A204.1 (cell line): ENCODE results near the gene DDRGK1.
"Not testable (repeated sequence)": the region's sequence is repeated elsewhere in the genome, so short reads cannot be mapped to it uniquely, and the experiment has no call there.

ENCODE experiments used
- FAIRE-seq: peaks from 2 replicates; lab custom pipeline; 2012; peaks lifted over from hg19 to GRCh38; lab: Jason Lieb, UNC

Gene DDRGK1

GRCh38 chr20:3215359-3215917, 11.0 kb upstream of the DDRGK1 start:
- not testable (repeated sequence) for FAIRE-seq

DNA sequence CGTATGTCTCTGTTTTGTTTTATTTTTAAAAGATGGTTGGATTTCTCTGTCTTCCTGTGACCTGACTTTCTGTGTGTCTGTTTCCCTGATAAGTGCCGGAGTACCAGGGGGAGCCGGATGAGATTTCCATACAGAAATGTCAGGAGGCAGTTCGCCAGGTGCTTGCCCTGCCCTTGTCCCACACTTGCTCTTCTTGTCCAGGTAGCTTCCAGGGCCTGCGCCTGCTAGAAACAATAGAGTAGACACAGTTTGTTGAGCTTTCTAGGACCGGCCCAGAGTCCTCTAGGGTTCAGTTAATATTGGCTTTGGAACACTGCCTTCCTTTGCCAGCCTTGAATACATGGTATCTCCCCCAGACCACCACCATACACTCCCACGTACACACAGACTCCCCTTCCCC, 8.7 kb upstream of the DDRGK1 start:
- no peak for FAIRE-seq

- no peak for FAIRE-seq
Observed at GRCh38 chr20:3210346-3210745, 5.9 kb upstream of the DDRGK1 start.

- no peak for FAIRE-seq
Observed at GRCh38 chr20:3209946-3210317, 5.5 kb upstream of the DDRGK1 start.

DNA sequence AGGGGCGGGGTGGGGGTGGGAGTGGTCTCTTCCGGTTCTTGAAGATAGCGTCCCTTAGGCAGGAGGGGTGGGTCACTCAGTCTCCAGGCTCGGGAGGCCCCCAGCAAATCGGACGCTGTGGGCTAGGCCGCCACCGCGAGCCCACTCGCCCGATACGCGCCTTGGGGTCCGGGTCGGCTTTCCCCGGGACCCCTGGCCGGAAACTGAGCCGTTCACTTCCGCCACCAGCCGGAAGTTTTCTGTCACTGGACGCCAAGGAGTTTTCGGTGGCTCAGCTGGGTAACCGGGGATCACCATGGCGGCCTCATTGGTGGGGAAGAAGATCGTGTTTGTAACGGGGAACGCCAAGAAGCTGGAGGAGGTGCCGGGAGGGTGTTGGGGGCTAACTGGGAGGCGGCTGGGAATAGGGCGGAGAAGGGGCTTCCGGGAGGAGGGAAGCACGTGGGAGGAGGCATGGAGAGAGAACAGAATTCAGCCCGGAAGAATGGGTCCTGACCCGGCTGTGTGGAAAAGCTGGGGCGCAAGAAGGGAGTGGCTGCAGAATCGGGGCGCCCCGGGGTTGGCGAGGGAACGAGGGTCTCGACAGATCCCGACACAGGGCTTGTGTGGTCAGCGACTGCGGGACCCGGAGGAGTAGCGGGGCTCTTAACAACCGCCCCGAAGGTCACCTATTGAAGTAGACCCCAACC, 4.9 kb upstream of the DDRGK1 start, which contains the start of gene ITPA:
TSS of gene ITPA (plus strand) at position 242 of the 689 bp plus-strand sequence. CDS start at position 296, 54 bp downstream.
- no peak for FAIRE-seq

GRCh38 chr20:3208786-3209256, 4.3 kb upstream of the DDRGK1 start:
- no peak for FAIRE-seq

DNA sequence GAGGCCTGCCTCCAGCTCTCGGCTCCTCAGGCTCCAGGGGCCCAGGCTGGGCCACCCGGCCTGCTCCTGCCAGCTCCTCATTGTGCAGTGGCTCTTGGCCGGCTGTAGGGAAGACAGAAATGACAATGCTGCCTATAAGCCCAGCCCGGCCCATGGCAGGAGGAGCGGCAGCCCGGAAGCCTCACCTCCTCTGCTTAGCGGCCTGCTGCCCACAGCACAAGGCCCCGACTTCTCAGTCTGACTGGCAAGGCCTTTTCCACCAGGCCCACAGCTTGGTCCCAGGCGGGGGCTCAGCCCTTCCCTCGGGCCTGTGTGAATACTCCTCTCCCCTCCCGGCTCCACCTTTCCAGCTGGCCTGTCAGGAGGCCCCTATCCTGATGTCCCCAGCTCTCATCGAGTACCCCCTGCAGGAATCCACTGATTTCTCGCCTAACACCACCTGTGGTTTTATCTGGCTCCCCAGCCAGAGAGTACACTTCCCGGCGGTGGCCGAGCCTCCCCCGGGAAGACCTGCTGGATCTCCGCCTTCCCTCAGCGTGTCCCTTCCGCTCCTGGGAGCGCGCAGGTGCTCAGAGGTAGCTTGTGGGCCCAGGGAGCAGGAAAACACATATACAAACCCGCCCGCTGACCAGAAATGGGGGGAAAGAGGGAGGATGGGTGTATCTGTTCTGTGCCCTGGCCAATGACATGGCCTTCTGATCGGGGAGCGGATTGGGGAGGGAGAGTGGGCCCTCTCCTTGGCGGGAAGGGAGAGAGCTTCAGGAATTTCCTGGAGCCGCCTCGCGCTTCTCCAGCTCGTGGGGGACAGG, 963 bp downstream of the DDRGK1 start:
- no peak for FAIRE-seq

- FAIRE-seq, result no peak
Observed at GRCh38 chr20:3202965-3203314, 1.5 kb downstream of the DDRGK1 start.

DNA sequence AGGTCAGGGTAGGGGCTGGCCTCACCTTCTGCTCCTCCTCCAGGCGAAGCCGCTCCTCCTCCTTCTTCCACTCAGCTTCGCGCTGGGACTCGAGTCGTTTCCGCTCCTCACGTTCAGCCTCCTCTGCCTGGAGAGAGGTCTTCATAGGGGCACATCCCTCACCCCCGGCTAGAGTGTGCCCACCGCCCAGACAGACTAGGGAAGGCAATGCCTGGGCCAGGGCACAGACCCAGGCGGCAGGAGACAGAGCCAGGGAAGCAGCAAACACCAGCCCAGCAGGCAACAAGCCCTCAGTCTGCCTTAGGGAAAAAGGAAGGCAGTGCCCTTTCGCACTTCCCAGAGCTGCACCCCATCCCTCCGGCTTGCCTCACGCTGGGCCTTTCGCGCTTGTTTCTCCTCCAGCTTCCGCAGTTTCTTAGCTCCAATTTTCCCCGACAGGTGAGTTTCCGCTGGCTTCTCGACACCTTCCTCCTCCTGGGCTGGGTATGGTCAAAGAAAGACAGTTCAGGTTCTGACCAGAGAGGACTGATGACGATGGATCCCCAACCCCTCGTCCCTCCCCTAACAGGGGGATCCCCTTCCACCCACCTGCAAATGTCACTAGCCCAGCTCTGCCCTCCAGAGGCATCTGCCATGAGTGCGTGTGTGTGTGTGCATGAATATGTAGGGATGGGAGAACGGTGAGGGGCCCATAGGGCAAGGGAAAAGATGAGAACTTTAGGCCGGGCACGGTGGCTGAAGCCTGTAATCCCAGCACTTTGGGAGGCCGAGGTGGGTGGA, 4.3 kb downstream of the DDRGK1 start:
- FAIRE-seq, result no peak

DNA sequence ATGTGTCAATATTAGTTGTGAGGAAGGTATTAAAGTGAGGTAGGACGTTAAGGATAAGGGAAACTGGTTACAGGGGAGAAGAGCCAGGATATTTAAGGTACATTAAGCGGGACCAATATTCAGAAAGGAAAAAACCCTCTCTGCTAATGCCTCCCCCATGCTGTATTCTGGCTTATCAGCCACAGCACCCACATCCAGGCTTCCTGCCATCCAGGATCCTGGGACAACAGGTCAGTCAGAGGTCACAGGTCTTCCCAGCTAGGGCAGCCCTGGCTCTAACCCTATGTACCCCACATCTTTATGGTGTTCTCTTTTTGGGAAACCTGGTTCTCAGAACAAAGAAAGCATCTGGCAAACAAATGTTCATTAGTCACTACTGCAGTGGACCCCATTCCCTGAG, 5.3 kb downstream of the DDRGK1 start:
- no peak for FAIRE-seq

DNA sequence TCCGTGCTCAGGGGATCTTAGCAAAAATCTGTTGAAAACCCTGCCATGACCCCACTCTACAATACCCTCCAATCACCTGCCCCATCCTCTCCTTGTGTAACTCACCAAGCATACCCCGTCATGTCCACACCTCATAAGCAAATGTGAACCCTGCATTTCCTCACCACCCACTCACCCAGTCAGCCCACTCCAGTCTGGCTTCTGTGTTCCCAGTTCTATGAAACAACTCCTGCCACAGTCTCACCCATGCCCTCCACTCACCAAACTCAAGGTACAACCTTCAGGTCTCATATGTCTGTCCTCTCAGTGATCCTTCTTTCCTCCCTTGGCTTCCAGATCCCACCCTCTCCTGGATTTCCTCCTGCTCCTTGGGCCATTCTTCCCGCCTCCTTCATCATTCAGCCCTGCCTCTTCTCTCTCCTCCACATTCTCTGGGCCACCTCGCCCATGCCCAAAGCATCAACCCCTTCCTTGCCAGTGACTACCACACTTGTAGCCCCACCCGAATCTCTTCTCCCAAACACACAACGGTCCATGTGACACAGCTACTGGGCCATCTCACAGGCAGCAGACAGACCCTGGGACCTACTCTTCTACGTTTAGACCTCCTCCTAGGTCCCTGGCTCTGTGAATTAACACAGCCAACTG, 8.8 kb downstream of the DDRGK1 start:
- no peak for FAIRE-seq

DNA sequence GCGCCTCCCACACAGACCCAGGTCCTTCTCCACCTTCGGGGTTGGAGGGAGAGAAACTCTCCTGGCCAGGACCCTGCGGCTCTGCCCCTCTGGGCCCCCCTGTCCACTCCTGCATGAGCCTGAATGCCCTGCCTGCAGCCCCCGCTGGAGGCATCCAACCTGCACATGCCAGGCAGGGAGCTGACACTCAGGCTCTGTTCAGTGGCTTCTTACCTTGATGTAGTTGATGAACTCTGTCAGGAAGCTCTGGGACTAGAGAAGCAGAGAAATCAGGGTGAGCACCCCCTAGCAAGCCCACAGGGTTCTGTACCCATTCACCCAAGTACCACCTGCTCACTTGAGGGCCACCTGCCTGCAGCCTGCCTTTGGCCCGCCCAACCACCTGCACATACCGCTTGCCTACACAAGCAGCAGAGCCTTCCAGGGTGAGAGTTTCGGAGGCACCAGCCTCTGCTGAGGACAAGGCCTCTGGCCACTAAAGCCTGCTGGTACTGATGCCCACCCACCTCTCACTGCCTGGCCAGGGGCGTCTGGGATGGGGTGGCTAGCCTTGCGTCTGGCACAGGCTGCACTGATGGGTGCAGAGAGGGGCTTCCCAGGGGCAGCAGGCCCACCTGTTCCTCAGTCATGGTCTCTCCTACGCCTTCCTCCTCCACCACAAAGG, 9.7 kb downstream of the DDRGK1 start:
- FAIRE-seq, result no peak

- no peak for FAIRE-seq
Observed at GRCh38 chr20:3193806-3194616, 10.5 kb downstream of the DDRGK1 start.

GRCh38 chr20:3192226-3193015, 12.1 kb downstream of the DDRGK1 start:
- FAIRE-seq, result no peak

- FAIRE-seq, result no peak
Observed at GRCh38 chr20:3190681-3191111, 13.8 kb downstream of the DDRGK1 start.

- FAIRE-seq, result no peak
Observed at GRCh38 chr20:3189561-3190131, 14.8 kb downstream of the DDRGK1 start.

GRCh38 chr20:3188823-3189413, 15.6 kb downstream of the DDRGK1 start:
- no peak for FAIRE-seq

DNA sequence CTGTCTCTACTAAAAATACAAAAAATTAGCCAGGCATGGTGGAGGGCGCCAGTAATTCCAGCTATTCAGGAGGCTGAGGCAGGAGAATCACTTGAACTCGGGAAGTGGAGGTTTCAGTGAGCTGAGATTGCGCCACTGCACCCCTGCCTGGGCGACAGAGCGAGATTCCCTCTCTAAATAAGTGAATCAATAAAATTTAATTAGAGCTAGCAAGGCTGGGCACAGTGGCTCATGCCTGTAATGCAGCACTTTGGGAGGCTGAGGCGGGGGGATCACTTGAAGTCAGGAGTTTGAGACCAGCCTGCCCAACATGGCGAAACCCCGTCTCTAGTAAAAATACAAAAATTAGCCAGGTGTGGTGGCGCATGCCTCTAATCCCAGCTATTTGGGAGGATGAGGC, 16.6 kb downstream of the DDRGK1 start:
- FAIRE-seq, result not testable (repeated sequence)
